GM21360 (cell line): ENCODE data around the gene MMADHC.

Experiments used
- ATAC-seq: cut with Tn5 transposase; IDR thresholded peaks from one replicate; pipeline ENCODE4 v1.9.1; 2021; ENCODE audit warnings: mild to moderate bottlenecking, moderate library complexity; ENCODE audit not compliant: unreplicated experiment

The MMADHC gene

GRCh38 chr2:149559341-149560068 is 28.1 kb downstream of the MMADHC start:
- ATAC-seq = no peak

GRCh38 chr2:149556452-149556851 is 31.1 kb downstream of the MMADHC start:
- no peak for ATAC-seq

DNA sequence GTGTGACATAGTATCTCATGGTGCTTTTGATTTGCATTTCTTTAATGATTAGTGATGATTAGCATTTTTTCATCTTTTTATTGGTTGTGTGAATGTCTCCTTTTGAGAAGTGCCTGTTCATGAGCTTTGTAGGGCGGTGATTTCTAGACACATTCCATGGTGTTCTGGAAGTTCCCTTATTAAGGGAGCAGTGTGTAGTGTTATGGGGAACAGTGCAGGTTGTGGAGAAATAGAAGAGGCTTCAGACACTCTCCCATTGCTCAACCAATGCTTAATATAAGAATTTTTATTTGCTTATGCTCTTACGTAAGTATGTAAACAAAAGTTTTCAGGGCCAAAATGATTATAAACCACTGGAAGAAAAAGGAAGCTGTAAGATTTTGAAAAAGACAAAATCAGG is 34.7 kb downstream of the MMADHC start:
- no peak for ATAC-seq

GRCh38 chr2:149552226-149552625 is 35.3 kb downstream of the MMADHC start:
- no peak for ATAC-seq

- no peak for ATAC-seq
Observed at GRCh38 chr2:149544692-149545091, 42.9 kb downstream of the MMADHC start.

DNA sequence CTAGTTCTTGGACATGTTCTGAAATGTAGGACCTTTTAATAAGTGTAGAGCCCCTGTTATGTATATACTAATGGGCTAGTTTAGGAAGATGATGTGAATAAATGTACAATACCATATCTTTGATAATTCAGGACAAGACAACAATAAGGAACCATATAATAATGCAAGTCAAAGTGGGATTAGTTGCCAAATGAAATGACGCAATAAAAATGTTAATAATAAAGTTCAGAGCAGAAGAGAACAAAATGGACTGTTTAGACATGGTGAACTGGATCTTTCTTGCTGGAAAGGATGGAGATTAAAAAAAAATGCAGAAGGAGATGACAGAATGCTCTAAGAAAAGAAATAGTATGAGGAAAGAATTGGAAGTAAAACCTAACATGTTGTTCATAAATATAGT is 43.7 kb downstream of the MMADHC start:
- no peak for ATAC-seq

- no peak for ATAC-seq
Observed at GRCh38 chr2:149540138-149540537, 47.4 kb downstream of the MMADHC start.

- no peak for ATAC-seq
Observed at GRCh38 chr2:149538138-149538833, 49.3 kb downstream of the MMADHC start.

- ATAC-seq = no peak
Observed at GRCh38 chr2:149537092-149537726, 50.4 kb downstream of the MMADHC start.

- ATAC-seq = no peak
Observed at GRCh38 chr2:149536649-149537048, 50.9 kb downstream of the MMADHC start.

DNA sequence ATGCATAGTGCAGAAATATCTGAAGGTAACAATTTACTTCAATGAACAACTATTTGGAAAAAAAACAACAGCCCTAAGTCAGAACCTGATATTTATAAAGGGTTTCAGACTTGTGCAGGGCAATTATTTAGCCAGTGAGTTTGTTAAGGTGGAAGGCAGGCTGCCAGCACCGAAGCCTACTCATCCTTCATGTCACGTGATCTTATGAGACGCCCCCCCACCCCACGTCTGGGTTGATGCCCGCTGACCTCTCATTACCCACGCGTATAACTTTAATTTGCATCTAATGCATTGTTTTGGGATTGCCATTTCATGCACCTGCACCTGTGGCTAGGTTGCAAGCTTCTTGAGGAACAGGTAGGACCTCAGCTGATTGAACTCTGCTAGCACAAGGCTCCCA is 52.9 kb downstream of the MMADHC start:
- ATAC-seq = no peak

- no peak for ATAC-seq
Observed at GRCh38 chr2:149528983-149529382, 58.6 kb downstream of the MMADHC start.

GRCh38 chr2:149527998-149528755 is 59.4 kb downstream of the MMADHC start:
- ATAC-seq = no peak

DNA sequence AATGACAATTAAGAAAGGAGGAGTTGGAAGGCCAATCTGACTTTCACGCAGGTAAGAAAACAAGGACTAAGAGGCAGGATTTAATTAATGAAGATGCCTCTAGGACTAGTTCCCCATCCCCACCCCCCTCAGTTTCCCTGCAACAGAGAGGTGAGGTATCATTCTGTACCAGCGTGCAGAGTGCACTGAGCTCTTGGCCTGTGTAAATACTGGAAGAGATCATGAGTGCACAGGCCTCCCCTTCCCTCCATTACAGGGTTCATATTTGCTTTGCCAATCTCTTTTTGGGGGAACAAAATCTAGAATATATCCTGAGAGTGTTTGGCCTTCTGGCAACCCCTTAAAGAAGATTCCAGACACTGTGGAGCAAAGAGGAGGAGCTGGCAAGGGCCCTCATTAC is 60.9 kb downstream of the MMADHC start:
- ATAC-seq = no peak

GRCh38 chr2:149525323-149525722 is 62.3 kb downstream of the MMADHC start:
- ATAC-seq = no peak
